GM19397 (cell line): ENCODE measurements around the gene CFAP73.

Experiments used
- ATAC-seq: cut with Tn5 transposase; IDR thresholded peaks from one replicate; pipeline ENCODE4 v1.9.1; 2021; ENCODE audit warnings: mild to moderate bottlenecking, moderate library complexity; ENCODE audit not compliant: unreplicated experiment

CFAP73 gene

GRCh38 chr12:113207613-113208040, 58.1 kb downstream of the CFAP73 start:
- ATAC-seq = peak; percentile 3

- peak; percentile 76 for ATAC-seq
Measured at GRCh38 chr12:113208041-113208934, 58.8 kb downstream of the CFAP73 start.
